ES-I3 (cell line): ENCODE measurements around the gene SLAMF7.

ENCODE experiments used
- H3K36me3 ChIP-seq: 2 replicates; pipeline ENCODE4 v1.6.1; 2013; ENCODE audit warnings: mild to moderate bottlenecking, low read length, control low read depth, moderate library complexity; ENCODE audit not compliant: insufficient read depth
- H3K4me1 ChIP-seq: 2 replicates; pipeline ENCODE4 v1.6.1; 2013; ENCODE audit warnings: mild to moderate bottlenecking, control low read depth, low read length; ENCODE audit not compliant: insufficient read depth
- H3K9ac ChIP-seq: 2 replicates; pipeline ENCODE4 v1.6.1; 2013; ENCODE audit warnings: low read depth, mild to moderate bottlenecking, low read length, moderate library complexity
- H3K9me3 ChIP-seq: 2 replicates; pipeline ENCODE4 v1.6.1; 2013; ENCODE audit warnings: mild to moderate bottlenecking, low read length, moderate library complexity; ENCODE audit not compliant: control insufficient read depth, insufficient read depth

The SLAMF7 gene

GRCh38 chr1:160759740-160760139 is 20.7 kb downstream of the SLAMF7 start:
- H3K4me1 ChIP-seq = no peaks in the 10 kb centered on the region
- no peaks in the 10 kb centered on the region for H3K36me3 ChIP-seq

GRCh38 chr1:160761046-160761445 is 22.0 kb downstream of the SLAMF7 start:
- Histone ChIP-seq H3K36me3 (no peaks in the 10 kb centered on the region), H3K9ac (no peak overlapping the region), H3K9me3 (no peaks in the 10 kb centered on the region), H3K4me1 (no peaks in the 10 kb centered on the region)

More at GRCh38 chr1:160759740-160760139, 20.7 kb downstream of the SLAMF7 start:
- Histone ChIP-seq H3K9ac (no peak overlapping the region), H3K9me3 (no peaks in the 10 kb centered on the region)

- H3K4me1 ChIP-seq = no peaks in the 10 kb centered on the region
- H3K9me3 ChIP-seq = no peaks in the 10 kb centered on the region
- no peak overlapping the region for H3K9ac ChIP-seq
- H3K36me3 ChIP-seq = no peaks in the 10 kb centered on the region
Observed at GRCh38 chr1:160761886-160762285, 22.8 kb downstream of the SLAMF7 start.

DNA sequence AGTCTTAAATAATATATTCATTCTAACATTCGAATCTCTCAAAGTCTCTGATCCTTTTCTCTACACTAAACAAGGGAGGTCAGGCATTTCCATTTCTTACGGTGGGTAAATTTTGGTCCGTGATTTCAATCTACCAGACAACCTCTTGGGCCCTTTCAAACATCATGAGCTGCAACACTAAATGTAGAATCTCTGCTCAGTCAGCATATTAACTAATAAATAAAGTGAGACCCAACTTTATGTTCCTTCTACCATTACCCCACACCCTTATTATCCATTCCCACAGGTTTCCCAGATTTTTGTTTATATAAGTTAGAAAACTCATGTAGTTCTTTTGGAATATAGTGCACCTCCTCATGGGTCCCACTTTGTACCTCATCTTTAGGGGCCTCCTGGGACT is 24.9 kb downstream of the SLAMF7 start:
- Histone ChIP-seq H3K36me3 (no peaks in the 10 kb centered on the region), H3K4me1 (peaks cover 5% of the 10 kb centered on the region; the same call in 1 of the 2 replicates), H3K9me3 (no peaks in the 10 kb centered on the region), H3K9ac (no peak overlapping the region)

- no peak overlapping the region for H3K9ac ChIP-seq
Observed at GRCh38 chr1:160767395-160768294, 28.6 kb downstream of the SLAMF7 start.

GRCh38 chr1:160768295-160768657 is 29.2 kb downstream of the SLAMF7 start:
- Histone ChIP-seq H3K36me3 (no peaks in the 10 kb centered on the region), H3K9ac (no peak overlapping the region), H3K9me3 (no peaks in the 10 kb centered on the region), H3K4me1 (peaks cover 5% of the 10 kb centered on the region; the same call in 1 of the 2 replicates)

More at GRCh38 chr1:160767395-160768294, 28.6 kb downstream of the SLAMF7 start:
- Histone ChIP-seq H3K4me1 (peaks cover 5% of the 10 kb centered on the region; the same call in 1 of the 2 replicates), H3K9me3 (no peaks in the 10 kb centered on the region), H3K36me3 (no peaks in the 10 kb centered on the region)

DNA sequence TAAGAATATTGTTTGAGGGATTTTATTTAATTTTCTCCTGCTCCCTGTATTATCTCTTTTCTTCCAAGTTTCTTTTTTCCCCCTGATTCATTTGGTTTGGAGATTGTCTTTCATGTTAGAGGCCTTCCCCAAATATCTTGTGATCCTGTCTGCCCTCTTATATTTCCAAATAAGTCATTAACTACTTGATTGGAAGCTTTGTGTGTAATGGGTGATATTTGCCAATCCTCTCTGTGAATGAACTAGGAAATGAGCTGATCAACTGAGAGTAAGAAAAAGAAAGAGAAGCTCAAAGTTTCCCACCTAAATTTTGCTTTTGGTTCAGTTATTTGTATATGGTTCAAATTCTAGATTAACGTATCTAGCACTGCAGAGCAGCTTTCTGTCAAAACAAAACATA is 33.3 kb downstream of the SLAMF7 start:
- H3K4me1 ChIP-seq = peaks cover 9% of the 10 kb centered on the region; the same call in 1 of the 2 replicates
- H3K36me3 ChIP-seq = no peaks in the 10 kb centered on the region
- no peak overlapping the region for H3K9ac ChIP-seq
- no peaks in the 10 kb centered on the region for H3K9me3 ChIP-seq

GRCh38 chr1:160773093-160773492 is 34.0 kb downstream of the SLAMF7 start:
- H3K9ac ChIP-seq = no peak overlapping the region
- H3K9me3 ChIP-seq = no peaks in the 10 kb centered on the region
- peaks cover 5% of the 10 kb centered on the region; the same call in 1 of the 2 replicates for H3K4me1 ChIP-seq
- H3K36me3 ChIP-seq = no peaks in the 10 kb centered on the region

GRCh38 chr1:160774886-160775719 is 36.1 kb downstream of the SLAMF7 start:
- Histone ChIP-seq H3K9ac (no peak overlapping the region), H3K4me1 (peaks cover 5% of the 10 kb centered on the region; the same call in 1 of the 2 replicates), H3K36me3 (no peaks in the 10 kb centered on the region), H3K9me3 (no peaks in the 10 kb centered on the region; the same call in 1 of the 2 replicates)

GRCh38 chr1:160776178-160776577 is 37.1 kb downstream of the SLAMF7 start:
- Histone ChIP-seq H3K4me1 (peaks cover 5% of the 10 kb centered on the region; the same call in 1 of the 2 replicates), H3K9ac (no peak overlapping the region), H3K9me3 (no peaks in the 10 kb centered on the region; the same call in 1 of the 2 replicates), H3K36me3 (no peaks in the 10 kb centered on the region)

- Histone ChIP-seq H3K9ac (no peak overlapping the region), H3K4me1 (peaks cover 5% of the 10 kb centered on the region; the same call in 1 of the 2 replicates), H3K36me3 (no peaks in the 10 kb centered on the region), H3K9me3 (no peaks in the 10 kb centered on the region; the same call in 1 of the 2 replicates)
Observed at GRCh38 chr1:160777486-160778089, 38.5 kb downstream of the SLAMF7 start.

DNA sequence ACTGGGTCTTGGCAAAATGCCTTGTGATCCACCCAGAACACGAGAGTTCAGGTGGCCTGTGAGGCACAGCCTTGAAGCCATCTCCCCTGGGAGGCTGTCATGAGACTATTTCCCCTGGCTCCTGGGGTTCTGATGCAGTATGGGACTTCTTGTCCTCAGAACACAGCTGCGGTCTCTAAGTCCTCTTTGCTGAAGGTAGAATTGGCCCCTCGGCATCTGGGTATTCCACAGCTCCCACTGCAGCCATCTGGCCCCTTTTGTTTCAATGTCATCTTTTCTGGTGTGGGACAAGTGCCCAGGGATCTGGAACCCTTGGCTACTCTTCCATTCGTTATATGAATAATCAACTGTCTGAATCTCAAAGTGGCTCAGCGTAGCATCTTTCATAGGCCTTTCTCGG is 39.9 kb downstream of the SLAMF7 start:
- Histone ChIP-seq H3K4me1 (no peaks in the 10 kb centered on the region), H3K9ac (no peak overlapping the region), H3K9me3 (no peaks in the 10 kb centered on the region; the same call in 1 of the 2 replicates), H3K36me3 (no peaks in the 10 kb centered on the region)

GRCh38 chr1:160779626-160780397 is 40.8 kb downstream of the SLAMF7 start:
- H3K9me3 ChIP-seq = no peaks in the 10 kb centered on the region; the same call in 1 of the 2 replicates
- no peak overlapping the region for H3K9ac ChIP-seq
- H3K4me1 ChIP-seq = no peaks in the 10 kb centered on the region
- no peaks in the 10 kb centered on the region for H3K36me3 ChIP-seq
